HG03175 (cell line): ENCODE measurements around the gene NLGN2.
"Not testable (repeated sequence)": the region's sequence is repeated elsewhere in the genome, so short reads cannot be mapped to it uniquely, and the experiment has no call there.

Experiments used
- ATAC-seq: cut with Tn5 transposase; IDR thresholded peaks from one replicate; pipeline ENCODE4 v1.9.1; 2021; ENCODE audit warnings: mild to moderate bottlenecking, moderate library complexity; ENCODE audit not compliant: unreplicated experiment

NLGN2 gene

DNA sequence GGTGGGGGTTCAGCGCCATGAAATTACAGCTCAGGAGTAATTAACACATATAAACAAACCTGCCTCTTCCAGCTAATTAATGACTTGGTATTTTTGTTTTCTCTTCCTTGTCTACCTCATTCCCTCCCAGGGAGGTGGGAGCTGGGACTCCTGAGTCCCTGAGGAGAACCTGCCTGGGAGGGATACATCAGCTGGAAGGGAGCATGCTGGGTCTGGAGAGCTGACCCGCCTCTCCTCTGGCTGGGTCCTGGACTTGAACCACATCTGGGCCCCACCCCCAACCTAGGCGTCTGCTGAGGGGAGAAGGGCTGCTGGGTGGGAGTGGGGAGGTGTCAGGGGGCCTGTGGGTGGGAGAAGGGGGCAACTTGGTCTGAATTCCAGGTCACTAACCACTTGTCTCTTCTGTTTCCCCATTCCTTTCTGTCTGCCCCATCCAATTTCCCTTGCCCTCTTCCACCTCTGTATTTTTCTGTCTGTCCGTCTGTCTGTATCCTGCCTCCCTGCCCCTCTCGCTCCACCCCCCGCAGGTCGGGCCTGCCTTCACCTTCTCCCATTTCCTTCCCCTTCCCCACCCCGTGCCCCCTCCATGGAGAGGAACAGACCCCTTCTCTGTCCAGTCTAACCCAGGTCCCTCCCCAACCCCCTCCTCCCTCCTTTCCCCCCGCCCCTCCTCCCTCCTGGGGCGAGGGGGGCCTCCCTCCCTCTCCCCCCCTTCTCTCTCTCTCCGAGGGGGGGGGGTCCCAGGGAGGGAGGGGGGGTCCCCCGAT, at the start of gene NLGN2:
Gene NLGN2, plus strand, starts transcription at position 361 of the 767 bp plus-strand sequence. CDS start 411 bp downstream, outside the sequence.
- ATAC-seq = no peak

DNA sequence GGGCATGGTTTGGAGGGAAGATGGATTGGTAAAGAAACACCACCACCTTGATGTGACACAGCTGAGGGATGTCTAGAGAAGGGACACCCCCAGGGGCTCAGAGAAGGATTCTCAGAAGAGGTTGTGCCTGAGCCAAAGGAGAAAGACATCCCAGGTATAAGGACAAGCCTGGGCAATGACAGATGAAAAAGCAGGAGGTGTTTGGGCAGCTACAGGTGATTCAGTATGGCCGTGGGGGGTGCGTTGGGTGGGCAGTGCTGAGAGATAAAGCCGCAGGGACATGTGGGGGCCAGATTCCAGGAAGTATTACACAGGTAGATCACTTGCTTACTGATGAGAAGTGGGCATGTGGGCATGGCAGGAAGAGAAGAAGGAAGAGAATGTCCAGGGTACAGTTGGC, 45.7 kb upstream of the NLGN2 start:
- ATAC-seq = no peak

DNA sequence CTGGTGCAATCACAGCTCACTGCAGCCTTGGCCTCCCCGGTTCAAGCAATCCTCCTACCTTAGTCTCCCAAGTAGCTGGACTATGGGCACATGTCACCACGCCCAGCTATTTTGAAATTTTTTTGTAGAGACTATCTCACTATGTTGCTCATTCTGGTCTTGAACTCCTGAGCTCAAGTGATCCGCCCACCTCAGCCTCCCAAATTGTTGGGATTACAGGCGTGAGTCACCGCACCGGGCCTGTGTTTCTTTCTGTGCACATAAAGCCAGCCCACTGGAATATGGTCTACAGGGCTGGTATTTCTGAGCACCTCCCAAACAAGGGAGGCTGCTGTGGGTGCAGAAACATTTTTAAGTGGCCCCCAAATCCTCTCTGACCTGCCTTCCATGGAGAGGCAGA, 44.3 kb upstream of the NLGN2 start:
- no peak for ATAC-seq

DNA sequence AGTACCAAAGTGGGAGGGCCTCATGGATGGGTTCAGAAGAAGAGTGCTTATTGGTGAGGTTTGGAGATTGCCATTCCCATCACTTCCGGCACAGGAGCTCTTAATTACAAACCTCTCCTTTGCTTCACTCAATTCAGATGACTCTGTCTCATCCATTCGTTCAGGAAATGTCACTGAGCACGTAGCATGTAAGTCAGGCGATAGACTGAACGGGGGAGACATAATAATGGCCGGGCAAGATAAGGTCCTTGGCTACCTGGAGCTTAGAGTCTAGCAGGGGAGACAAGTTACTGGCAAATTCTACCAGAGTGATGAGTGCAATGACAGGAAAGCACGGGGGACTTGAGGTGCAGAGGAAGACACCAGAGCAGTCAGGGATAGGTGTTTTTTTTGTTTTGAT, 41.7 kb upstream of the NLGN2 start:
- ATAC-seq = not testable (repeated sequence)

DNA sequence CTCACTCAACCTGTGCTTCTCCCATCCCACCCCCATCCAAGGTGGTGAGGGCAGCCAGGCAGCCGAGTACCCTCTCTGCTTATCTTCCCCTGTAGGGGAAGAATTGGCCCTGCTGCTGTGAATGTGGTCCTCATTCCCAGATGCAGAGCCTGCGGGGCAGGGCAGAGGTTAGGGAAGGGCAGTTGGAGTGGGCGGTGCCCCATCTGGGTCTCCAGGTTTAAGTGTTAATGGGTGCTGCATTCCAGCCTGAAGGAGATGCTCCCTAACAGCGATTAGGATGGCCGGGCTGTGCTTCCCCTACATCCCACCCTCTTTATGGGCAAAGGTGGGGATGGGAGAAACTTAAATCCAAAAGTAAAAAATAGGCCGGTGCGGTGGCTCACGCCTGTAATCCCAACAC, 40.6 kb upstream of the NLGN2 start:
- ATAC-seq = no peak

DNA sequence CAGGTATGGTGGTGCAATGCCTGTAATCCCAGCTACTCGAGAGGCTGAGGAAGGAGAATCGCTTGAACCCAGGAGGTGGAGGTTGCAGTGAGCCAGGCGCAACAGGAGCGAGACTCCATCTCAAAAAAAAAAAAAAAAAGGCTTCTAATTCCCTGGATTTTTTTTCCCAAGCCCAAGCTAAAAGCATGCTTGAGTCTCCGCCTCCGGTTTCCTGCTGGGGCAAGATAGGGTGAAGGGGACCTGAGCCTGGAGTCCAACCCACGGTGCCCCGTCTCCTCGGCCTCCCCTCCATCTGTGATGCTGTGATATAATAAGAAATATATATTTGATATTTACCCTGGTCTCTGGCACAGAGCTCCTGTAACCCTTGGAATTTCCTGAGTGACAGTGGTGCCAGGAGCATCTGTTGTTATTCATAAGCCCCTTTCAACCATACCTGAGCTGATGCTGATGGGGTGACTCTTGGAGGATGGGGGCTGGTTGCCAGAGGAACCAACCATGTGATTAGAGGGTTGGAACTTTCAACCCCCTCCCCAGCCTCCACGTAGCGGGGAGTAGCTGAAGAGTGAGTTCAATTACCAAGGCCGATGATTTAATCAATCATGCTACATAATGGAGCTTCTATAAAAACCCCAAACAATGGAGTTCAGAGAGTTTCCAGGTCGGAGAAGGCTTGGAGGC, 39.6 kb upstream of the NLGN2 start:
- no peak for ATAC-seq

DNA sequence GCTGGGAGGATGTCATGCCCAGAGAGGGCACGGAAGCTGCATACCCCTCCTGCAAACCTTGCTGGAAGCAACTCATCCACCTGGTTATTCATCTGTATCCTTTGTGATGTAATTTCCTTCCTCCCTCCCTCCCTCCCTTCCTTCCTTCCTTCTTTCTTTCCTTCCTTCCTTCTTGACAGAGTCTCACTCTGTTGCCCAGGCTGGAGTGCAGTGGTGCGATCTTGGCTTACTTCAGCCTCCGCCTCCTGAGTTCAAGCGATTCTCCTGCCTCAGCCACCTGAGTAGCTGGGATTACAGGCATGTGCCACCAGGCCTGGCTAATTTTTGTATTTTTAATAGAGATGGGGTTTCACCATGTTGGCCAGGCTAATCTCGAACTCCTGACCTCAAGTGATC, 39.0 kb upstream of the NLGN2 start:
- not testable (repeated sequence) for ATAC-seq

DNA sequence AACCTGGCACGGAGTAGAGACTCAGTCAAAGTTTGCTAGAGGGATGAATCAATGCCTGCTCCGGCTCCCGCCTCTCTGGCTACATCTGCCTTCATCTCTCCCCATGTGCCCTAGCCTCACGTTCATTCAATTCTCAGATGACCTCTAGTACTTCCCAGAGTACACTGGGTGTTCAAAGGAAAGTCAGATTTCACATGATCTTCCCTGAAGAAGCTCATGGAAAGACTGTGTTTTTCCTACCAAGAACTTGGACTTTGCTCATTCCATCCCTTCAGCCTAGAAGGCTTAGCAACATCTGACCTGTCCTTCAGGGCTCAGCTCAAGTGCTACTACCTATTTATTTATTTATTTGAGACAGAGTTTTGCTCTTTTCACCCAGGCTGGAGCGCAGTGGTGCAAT, 37.8 kb upstream of the NLGN2 start:
- ATAC-seq = no peak

DNA sequence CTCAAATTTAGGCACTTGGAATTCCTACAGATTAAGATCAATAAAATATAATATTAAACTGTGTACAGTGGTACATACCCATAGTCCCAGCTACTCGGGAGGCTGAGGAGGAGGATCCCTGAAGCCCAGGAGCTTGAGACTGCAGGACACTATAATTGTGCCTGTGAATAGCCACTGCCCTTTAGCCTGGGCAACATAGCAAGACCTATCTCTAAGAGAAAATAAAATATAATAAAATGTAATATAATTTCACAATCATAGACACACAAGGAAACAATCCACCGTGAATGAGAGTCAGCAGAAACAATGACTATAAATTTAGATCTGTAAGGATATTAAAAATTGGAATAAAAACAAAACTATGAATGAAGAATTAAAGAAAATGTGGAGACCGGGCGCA, 36.8 kb upstream of the NLGN2 start:
- no peak for ATAC-seq

DNA sequence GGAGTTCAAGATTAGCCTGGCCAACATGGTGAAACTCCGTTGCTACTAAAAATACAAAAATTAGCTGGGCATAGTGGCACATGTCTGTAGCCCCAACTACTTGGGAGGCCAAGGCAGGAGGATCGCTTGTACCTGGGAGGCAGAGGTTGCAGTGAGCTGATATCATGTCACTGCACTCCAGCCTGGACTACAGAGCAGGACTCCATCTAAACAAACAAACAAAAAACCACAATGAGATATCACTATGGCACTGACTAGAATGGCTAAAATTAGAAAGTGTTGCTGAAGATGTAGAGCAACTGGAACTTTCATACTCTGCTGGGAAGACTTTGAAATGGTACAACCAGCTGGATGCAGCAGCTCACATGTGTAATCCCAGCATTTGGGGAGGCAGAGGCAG, 33.3 kb upstream of the NLGN2 start:
- no peak for ATAC-seq

DNA sequence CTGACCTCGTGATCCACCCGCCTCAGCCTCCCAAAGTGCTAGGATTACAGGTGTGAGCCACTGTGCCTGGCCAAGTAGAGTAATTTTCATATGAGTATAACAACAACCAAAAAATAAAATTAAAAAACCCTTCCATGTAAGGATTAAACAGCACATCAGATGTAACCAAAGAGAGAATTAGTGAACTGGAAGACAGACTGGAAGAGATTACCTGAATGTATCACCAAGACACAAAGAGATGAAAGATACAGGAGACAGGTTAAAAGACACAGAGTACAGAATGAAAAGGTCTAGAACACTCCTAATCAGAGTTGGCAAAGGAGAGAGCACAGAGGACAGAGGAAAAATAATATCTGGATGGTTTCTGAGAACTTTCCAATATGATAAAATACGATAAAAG, 28.5 kb upstream of the NLGN2 start:
- no peak for ATAC-seq

DNA sequence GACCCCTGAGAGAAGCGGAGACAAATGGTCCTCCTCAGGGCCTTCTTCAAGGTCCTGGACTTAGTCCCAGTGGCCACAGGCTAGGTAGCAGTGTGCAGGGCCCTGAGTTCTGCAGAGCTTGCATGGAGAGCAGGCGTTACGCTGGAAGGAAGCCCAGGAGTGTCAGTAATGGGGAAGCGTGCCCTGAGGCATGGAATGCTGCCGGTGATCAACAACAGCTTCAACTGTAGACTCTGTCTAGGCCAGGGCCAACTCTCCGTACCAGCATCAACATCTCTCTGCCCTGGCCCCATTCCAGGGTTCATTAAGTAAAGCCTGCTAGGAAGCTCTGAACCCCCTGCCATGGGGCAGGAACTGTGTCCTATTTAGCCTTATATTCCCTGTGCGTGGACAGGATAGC, 27.3 kb upstream of the NLGN2 start:
- ATAC-seq = no peak

DNA sequence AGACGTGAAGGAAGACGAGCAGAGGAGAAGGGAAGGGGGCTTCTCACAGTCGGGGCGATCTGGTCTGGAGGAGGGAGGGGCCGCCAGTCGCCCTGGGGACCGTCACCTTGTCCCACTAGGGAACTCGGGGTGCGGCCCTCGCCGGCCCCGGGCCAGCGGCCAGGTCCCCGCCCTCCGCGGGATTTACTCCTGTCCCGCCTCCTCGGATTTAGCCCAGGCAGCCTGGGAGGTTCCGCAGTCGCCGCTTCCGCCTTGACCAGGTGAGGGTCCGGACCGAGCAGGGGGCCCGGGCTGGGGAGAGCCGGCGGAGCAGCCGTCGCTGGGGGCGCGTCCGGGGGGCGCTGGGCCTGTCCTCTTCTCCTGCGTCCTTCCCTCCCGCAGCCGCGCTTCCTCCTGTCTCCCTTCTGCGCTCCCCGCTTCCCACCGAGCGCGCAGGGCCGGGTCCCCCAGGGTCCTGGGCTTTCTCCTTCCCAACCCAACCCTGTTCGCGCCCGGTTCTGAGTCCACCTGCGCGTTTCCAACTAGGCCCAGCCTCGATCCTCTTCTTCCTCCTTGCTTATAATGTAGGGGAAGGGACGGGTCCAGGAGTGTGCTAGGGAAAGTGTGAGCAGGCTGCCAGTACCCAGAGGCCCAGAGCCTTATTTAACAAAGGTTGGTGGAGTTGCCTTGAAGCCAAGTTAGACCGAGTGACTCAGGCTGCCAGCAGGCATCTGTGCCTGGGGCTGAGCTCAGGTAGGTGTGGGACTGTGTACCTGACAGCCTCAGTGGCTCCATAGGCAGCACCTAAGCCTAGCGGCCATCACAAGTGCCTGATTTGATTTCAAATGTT, 26.6 kb upstream of the NLGN2 start, which contains the start of gene TNK1:
Gene TNK1, plus strand, starts transcription at position 235 of the 829 bp plus-strand sequence. CDS start 1,838 bp downstream, outside the sequence.
- no peak for ATAC-seq

DNA sequence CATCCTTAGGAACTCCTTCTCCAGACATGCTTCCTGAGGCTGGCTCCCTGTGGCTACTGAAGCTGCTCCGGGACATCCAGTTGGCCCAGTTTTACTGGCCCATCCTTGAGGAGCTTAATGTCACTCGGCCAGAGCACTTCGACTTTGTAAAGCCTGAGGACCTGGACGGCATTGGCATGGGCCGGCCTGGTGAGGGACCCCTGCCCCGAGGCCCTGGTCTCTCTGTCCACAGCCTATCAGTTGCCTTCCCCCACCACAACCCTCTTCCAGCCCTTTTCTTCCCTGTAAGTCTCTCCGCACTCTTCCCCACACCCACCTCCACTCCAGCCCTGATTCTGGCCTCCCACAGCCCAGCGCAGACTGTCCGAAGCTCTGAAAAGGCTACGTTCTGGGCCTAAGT, 24.7 kb upstream of the NLGN2 start:
- ATAC-seq = no peak

DNA sequence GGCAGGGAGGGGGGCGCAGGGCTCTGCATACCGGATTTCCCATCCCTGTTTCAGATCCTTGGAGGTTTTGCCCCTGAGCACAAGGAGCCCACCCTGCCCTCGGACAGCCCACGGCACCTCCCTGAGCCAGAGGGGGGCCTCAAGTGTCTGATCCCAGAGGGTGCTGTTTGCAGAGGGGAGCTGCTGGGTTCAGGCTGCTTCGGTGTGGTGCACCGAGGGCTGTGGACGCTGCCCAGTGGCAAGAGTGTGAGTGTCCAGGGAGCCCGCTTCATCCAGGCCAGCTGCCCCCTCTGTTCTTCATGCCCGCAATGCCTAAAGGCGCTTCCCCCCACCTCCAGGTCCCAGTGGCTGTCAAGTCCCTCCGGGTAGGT, 24.3 kb upstream of the NLGN2 start:
- ATAC-seq = no peak

DNA sequence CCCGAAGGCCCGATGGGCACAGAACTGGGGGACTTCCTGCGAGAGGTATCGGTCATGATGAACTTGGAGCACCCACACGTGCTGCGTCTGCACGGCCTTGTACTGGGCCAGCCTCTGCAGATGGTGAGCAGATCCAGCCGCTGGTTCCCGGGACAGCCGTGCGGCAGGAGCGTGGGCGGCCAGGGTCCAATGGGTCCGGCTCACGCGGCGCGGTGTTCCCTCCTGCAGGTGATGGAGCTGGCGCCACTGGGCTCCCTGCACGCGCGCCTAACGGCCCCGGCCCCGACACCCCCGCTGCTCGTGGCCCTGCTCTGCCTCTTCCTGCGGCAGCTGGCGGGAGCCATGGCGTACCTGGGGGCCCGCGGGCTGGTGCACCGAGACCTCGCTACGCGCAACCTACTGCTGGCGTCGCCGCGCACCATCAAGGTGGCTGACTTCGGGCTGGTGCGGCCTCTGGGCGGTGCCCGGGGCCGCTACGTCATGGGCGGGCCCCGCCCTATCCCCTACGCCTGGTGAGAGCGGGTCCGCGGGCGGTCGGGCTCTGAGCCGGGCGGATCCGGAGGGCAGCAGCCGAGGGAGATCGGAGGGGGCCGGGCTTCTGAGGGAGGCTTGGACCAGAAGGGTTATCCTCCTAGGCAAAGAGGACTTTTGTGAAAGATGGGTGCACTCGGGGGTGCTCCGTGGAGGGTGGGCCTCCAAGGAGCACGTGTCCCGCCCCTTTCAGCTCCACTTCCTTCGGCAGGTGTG, 23.7 kb upstream of the NLGN2 start:
- peak; percentile 80 for ATAC-seq

DNA sequence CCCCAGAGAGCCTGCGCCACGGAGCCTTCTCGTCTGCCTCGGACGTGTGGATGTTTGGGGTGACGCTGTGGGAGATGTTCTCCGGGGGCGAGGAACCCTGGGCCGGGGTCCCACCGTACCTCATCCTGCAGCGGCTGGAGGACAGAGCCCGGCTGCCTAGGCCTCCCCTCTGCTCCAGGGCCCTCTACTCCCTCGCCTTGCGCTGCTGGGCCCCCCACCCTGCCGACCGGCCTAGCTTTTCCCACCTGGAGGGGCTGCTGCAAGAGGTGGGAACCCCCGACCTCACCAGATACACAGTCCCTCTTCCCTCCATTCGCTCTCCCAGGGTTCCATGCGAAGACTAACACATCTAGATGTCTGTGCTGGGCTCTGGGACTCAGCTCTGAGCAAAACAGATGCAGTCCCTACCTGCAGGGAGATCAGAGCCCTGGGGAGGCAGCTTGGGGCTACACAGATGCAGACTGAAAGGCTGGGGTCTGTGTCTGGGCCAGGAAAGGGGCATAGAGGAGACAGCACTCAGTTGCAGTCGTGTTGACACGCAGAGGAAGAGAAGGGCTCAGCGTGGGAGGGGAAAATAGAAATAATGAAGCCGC, 23.1 kb upstream of the NLGN2 start:
- ATAC-seq = no peak

DNA sequence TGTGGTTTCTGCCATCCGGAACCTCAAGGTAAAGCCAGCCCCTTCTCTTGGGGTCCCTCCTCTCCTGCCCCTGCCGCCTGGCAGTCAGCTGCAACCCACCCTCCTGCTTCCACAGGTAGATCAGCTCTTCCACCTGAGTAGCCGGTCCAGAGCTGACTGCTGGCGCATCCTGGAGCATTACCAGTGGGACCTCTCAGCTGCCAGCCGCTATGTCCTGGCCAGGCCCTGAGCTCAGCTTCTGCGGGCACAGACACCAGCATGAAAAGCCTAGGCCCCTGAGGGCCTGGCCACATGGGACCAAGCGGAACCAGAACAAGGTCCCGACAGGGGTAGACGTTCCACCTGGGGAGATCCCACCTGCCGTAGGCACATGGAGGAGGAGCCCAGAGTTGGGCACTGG, 18.8 kb upstream of the NLGN2 start:
- no peak for ATAC-seq

DNA sequence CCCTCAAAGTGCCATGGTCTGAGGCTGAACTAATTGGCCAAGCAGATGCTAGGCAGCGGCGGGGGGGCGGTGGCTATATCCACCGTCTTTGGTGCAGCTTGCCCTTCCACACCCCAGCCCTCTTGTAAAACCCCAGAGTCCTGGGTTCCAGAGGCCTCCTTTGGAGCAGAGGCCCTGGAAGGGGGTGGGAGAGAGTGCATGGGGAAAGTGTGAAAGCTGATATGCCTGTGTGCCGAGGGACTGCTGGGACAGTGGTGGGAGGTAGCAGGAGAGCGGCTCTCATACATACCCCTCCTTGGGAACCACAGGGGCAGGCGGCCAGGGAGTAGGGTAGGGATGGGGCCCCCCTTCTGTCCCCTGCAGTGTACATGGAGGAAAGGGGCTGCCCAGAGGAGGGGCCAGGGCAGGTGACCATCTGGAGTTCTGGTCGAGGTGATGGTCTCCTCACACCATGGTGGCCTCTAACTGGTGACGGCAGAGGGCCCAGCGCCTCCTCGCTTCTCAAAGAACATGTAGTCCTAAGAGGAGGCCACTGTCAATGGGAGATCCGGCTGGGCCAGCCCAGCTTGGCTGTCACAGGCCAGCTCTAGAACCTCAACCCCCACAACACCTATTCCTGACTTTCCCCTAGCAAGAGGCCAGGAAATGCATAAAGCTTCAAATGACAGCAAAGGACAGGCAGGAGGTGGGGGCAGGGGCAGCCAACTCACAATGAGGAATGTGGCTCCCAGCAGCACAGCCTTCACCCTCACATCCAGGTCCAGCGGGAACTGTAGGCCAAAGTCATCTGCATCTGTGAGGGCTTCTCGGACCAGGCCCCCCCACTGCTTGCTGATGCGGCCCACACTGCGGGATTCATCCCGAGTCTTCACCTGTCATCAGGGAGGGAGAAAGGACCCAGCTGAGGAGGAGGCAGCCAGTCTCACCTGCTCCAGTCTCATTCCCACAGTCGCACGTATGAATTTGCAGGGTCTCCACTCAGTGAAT, 17.4 kb upstream of the NLGN2 start:
- no peak for ATAC-seq
